Iris pigment epithelial cell (primary cell): Measurements from ENCODE around the gene ZNF577.
A peak's percentile ranks its signal among the peaks of the same experiment; 100 is the strongest.
"Not testable (repeated sequence)": the region's sequence is repeated elsewhere in the genome, so short reads cannot be mapped to it uniquely, and the experiment has no call there.

Experiments
- DNase-seq: peaks from one replicate; pipeline ENCODE4 v3.0.0-alpha.2; 2011; ENCODE audit warnings: low read depth

The ZNF577 gene

GRCh38 chr19:51887522-51888498 is at the start of gene ZNF577:
Gene ZNF577 (minus strand): TSS chr19:51887951. CDS start chr19:51880382, 7,569 bp downstream.
- DNase-seq: peak; percentile 95

GRCh38 chr19:51931921-51932320 is 44.2 kb upstream of the ZNF577 start:
- no peak for DNase-seq

GRCh38 chr19:51927859-51928258 is 40.1 kb upstream of the ZNF577 start:
- no peak for DNase-seq

GRCh38 chr19:51926784-51927741 is 39.3 kb upstream of the ZNF577 start, which contains the start of gene ZNF613:
Gene ZNF613 (plus strand): TSS chr19:51927472. CDS start chr19:51936221, 8,749 bp downstream.
- DNase-seq: peak; percentile 96

GRCh38 chr19:51926426-51926783 is 38.7 kb upstream of the ZNF577 start:
- DNase-seq: no peak

GRCh38 chr19:51921949-51922348 is 34.2 kb upstream of the ZNF577 start:
- DNase-seq: no peak

- no peak for DNase-seq
These were observed 31.9 kb upstream of the ZNF577 start for GRCh38 chr19:51919606-51920005.

- no peak for DNase-seq
These were observed 28.4 kb upstream of the ZNF577 start for GRCh38 chr19:51916167-51916566.

- DNase-seq: no peak
These were observed 27.6 kb upstream of the ZNF577 start for GRCh38 chr19:51915324-51915867.

- not testable (repeated sequence) for DNase-seq
These were observed 20.2 kb upstream of the ZNF577 start for GRCh38 chr19:51907981-51908380.

GRCh38 chr19:51906108-51906507 is 18.4 kb upstream of the ZNF577 start:
- DNase-seq: not testable (repeated sequence)

- DNase-seq: not testable (repeated sequence)
These were observed 17.9 kb upstream of the ZNF577 start for GRCh38 chr19:51905639-51906038.

- peak; percentile 32 for DNase-seq
These were observed 17.5 kb upstream of the ZNF577 start for GRCh38 chr19:51905206-51905605.

- peak; percentile 84 for DNase-seq
These were observed 16.8 kb upstream of the ZNF577 start, which contains the start of gene ZNF649 for GRCh38 chr19:51904331-51905165. Gene ZNF649 (minus strand): TSS chr19:51905017. CDS start chr19:51900107, 4,910 bp downstream.

- DNase-seq: no peak
These were observed 15.4 kb upstream of the ZNF577 start for GRCh38 chr19:51903192-51903591.

GRCh38 chr19:51901860-51902259 is 14.1 kb upstream of the ZNF577 start:
- DNase-seq: peak; percentile 25

- no peak for DNase-seq
These were observed 3.5 kb upstream of the ZNF577 start for GRCh38 chr19:51891193-51891747.

GRCh38 chr19:51889934-51890333 is 2.2 kb upstream of the ZNF577 start:
- no peak for DNase-seq

- no peak for DNase-seq
These were observed 3.0 kb downstream of the ZNF577 start for GRCh38 chr19:51884713-51885112.

- no peak for DNase-seq
These were observed 5.2 kb downstream of the ZNF577 start for GRCh38 chr19:51882518-51882917.

GRCh38 chr19:51873097-51873496 is 14.7 kb downstream of the ZNF577 start:
- no peak for DNase-seq
